ENCODE results near the gene CDC42EP4.
"Not testable (repeated sequence)": the region's sequence is repeated elsewhere in the genome, so short reads cannot be mapped to it uniquely, and the experiment has no call there.

CDC42EP4 gene

DNA sequence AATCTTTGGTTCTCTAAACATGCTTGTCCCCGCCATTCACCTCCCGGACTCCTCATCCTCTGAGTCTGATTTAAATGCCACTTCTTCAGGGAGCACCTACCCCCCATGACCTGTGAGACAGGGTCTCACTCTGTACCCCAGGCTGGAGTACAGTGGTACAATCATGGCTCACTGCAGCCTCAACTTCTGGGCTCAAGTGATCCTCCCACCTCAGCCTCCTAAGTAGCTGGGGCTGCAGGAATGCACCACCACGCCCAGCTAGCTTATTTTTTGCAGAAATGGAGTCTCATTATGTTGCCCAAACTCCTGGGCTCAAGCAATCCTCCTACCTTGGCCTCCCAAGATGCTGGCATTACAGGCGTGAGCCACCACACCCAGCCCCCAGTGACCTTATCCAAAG lies 37.3 kb downstream of the CDC42EP4 start:
- DNase-seq, result no peak

DNA sequence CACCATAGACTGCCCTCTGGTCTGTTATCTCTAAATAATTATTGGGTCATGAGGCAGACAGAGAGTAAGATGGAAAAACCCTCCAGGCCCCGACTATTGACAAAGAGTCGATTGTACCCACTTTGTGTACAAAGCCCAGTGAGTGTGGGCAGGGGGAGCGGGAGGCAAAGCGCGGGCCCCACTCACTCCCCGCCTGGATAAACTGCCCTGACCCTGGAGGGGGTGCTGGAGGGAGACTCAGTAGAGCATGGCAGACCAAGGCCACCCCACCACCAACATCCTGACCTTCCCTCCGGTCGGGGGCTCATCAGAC lies 38.9 kb downstream of the CDC42EP4 start:
- no peak for DNase-seq

DNA sequence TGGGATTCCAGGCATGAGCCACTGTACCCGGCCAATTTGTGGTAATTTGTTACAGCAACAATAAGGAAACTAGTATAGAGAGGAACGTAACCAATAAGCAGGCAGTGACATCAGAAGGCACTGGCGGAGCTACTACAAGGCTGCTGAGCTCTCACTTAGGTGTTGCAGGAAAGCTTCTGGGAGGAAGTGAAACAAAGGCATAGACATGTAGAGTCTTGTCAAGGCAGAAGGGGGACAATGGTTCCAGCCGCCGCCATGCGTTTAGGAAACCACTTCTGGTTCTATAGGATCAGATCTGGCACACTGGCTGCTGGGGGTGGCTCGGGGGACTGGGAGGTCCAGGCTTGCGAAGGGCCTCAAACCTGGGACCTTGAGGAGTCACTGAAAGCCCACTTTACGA lies 40.7 kb downstream of the CDC42EP4 start:
- no peak for DNase-seq

DNA sequence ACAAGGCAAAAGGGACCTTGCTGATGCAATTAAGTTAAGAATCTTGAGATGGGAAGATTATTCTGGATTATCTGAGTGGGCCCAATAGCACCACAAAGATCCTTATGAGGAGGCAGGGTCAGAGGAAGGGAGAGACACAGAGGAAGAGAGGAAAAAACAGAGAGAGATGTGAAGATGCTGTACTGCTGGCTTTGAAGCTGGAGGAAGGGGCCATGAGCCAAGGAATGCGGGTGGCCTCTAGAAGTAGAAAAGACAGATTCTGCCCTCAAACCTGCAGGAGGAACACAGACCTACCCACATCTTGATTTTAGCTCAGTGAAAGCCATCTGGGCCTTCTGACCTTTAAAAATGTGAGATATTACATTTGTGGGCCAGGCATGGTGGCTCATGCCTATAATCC lies 42.0 kb downstream of the CDC42EP4 start:
- DNase-seq, result no peak

DNA sequence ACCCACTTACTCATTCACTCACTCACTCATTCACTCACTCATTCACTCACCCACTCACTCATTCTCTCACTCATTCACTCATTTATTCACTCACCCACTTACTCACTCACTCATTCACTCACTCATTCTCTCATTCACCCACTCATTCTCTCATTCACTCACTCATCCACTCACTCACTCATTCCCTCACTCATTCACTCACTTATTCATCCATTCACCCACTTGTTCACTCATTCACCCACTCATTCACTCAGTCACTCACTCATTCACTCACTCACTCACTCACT lies 42.5 kb downstream of the CDC42EP4 start:
- no peak for DNase-seq

DNA sequence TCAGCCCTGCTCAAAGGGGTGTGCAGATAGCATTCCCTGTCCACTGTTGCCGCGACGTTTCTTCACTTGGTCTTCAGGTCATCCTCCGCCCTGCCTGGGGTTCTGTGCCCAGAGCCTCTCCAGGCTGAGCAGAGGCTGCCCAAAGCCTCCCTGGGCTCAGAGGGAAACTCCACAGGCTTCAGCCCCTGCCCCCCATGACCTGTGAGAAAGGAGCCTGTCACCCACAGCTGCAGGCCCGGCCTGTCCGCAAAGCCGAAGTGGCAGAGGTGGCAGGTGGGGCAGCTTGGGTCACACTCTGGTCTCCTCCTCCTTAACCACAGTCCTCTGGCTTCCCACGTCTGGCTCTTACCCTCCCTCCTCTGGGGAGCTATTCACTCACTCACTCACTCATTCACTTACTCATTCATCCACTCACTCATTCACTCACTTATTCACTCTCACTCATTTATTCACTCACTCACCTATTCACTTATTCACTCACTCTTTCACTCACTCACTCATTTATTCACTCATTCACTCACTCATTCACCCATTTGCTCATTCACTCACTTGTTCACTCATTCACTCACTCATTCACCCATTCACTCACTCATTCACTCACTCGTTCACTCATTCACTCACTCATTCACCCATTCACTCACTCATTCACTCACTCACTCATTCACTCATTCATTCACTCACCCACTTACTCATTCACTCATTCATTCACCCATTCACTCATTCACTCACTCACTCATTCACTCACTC lies 43.0 kb downstream of the CDC42EP4 start:
- no peak for DNase-seq

DNA sequence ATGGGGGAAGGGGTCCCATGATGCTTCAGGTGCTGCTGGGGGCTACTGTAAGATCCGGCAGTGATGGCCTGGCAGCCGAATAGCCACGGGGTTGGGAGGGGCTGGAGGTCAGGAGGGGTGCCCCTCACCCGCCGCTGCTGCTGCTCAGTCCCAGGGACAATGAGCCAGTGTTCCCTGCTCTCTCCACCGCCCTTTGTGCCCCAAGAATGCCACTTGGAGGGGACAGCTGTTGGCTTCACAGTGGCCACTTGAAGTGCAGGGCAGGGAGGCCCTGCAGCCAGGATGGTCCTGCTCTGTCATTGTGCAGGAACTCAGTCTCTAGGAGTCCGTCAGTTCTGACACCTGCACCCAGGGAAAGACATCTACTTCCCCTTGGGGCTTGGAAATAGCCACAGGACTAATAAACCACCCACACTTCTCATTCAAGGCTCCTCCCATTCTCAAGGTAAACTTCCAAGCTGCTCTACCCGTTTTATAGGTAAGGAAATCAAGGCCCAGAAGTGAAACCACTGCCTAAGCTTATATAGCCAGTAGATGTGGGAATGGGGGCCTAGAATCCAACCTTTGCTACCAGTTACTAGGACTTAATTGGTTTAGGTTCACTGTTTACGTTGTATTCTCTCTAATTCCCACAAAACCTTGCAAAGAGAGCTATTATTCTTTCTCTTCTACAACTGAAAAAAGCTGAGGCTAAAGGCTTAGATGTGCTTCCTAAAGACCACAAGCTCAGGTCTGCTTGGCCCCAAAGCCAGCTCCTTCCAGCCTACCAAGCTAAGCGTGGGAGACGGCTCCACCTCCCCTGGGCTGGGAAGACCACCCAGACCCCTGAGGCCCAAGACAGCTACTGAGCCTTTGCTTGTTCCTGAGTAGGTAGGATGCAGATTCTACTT lies 43.9 kb downstream of the CDC42EP4 start:
- DNase-seq, result no peak

DNA sequence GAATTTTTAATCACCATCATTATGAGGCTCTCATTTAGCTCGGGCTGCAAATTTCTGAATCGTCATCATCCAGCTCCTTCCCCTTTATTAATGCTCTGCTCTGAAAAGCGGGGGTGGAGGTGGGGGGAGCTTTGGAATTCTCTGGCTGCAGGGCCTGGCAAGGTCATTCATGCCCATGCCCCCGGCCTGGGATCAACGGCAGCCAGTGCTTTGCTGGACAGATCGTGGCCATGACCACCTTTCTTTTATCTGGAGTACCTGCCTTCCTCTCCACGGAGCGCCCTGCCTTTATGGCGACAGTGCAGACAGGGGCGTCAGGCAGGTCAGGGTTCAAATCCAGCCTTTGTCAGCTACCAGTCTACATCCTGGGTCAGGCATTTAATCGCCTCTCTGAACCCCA lies 45.0 kb downstream of the CDC42EP4 start:
- no peak for DNase-seq

DNA sequence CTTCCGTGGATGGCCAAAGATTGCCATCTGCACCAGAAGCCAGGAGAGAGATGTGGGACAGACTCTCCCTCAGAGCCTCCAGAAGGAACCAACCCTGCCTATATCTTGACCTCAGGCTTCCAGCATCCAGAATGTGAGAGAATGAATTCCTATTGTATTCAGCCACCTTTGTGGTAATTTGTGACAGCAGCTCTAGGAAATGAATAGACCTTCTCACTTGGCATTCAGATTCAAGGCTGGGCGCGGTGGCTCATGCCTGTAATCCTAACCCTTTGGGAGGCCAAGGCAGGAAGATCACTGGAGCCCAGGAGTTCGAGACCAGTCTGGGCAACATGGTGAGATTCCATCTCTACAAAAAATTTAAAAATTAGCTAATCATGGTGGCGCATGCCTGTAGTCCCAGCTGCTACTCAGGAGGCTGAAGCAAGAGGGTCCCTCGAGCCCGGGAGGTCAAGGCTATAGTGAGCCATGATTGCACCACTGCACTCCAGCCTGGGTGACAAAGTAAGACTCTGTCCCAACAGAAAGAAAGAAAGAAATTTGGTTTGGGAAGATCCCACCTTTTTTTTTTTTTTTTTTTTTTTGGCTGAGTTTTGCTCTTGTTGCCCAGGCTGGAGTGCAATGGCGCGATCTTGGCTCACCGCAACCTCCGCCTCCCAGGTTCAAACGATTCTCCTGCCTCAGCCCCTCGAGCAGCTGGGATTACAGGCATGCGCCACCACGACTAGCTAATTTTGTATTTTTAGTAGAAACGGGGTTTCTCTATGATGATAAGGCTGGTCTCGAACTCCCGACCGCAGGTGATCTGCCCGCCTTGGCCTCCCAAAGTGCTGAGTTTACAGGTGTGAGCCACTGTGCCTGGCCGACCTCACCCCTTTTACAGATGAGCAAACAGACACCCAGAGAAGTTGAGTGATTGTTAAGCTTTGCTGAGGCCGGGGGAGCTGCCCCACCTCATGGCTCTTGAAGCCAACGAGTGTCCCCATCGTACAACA lies 45.9 kb downstream of the CDC42EP4 start:
- no peak for DNase-seq

DNA sequence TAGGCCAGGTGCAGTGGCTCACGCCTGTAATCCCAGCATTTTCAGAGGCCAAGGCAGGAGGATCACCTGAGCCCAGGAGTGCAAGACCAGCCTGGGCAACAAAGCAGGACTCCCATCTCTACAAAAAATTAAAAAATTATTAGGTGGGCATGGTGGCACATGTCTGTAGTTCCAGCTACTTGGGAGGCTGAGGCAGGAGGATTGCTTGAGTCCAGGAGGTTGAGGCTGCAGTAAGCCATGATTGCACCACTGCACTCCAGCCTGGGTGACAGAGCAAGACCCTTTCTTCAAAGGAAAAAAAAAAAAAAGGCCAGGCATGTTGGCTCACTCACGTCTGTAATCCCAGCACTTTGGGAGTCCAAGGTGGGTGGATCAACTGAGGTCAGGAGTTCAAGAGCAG lies 47.4 kb downstream of the CDC42EP4 start:
- not testable (repeated sequence) for DNase-seq

DNA sequence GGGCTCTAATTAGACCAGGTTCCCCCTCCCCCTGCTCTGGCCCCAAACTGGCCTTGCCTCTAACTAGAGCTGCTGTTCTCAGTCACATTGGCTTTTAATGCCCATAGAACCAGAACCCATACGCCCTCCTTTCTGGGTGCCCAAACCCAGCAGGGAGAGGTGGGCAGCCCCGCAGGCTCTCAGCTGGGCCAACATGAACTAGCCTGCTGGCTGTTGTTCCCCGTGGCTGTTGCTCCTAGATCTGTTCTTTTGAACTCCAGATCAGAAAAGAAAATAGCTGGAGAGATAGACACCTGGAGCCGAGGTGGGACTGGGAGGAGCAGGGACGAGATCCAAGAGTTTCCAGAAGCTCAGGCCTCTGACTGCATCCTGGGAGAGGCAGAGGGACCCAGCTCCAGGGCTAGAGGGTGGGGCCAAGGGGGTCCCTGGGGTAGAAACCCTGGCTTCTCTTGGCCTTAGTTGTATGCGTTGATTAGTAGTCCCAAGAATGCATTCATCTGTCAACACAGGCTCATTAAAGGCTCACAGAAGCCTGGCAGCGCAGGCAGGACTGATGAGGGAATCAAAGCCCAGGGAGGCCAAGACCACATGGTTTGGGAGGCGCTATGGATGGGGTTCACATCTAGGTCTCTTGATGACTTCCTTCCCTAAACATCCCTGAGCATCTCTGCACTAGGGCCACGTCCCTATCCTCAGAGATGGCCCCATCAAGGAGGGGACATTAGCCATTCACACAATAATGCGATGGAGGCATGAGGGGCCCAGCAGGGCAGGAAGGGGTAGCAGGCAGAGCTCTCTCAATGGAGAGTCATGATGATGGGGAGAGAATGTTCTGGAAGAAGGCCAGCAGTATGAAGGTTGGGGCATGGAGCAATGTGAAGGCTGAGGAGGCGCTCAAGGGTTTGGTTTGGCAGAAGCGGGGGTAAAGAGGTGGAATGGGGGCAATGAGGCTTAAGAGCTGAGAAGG lies 48.8 kb downstream of the CDC42EP4 start:
- DNase-seq, result peak; percentile 39

DNA sequence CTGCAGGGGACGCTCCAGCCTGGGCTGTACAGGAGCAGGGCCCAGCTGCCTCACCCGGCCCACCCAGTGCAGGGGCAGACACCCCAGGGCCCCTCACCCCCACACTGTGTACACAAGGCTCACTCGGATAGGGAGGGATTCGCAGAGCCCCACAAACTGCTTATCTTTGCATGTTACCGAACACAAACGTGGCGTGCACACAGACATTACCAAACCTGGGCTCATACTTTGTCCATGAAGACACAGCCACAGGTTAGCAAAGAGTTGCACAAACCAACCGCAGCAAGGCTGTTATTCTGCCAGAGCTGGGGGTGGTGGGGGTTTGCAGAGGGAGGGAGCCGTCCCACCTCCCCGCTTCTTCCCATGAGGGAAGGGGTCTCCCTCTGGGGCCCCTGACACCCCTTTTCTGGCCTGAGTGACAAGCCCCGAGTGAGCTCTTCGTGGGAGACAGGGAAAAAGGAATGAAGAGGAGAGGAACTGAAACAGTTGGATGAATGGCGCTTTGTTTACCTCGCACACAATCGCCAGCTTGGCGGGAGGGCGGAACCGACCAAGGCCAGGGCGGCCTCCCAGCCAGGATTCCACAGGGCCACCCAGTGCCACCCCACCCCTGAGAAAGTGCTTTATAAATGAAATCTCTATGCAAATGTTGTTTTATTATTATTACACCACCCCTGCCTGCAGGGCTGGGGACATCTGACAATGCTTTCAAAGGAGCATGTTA lies 49.7 kb downstream of the CDC42EP4 start:
- no peak for DNase-seq

DNA sequence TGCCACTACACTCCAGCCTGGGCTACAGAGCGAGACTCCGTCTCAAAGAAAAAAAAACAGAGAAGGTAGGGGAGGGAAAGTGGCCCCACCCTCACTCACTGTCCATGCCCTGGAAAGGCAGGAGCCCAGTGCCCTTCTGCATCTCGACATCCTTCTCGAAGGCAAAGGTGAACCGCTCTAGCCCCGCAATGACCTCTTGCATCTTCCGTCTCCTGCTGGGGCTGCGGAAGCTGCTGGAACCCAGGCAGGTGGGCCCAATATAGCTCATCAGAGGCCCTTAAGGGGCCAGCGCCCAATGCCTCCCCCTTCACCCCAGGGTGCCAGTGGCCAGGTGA lies 50.2 kb downstream of the CDC42EP4 start, which contains the start of gene CPSF4L:
Gene CPSF4L, minus strand, starts transcription at position 264 of the 335 bp plus-strand sequence. Its CDS starts 62 bp downstream, at position 202.
- no peak for DNase-seq

DNA sequence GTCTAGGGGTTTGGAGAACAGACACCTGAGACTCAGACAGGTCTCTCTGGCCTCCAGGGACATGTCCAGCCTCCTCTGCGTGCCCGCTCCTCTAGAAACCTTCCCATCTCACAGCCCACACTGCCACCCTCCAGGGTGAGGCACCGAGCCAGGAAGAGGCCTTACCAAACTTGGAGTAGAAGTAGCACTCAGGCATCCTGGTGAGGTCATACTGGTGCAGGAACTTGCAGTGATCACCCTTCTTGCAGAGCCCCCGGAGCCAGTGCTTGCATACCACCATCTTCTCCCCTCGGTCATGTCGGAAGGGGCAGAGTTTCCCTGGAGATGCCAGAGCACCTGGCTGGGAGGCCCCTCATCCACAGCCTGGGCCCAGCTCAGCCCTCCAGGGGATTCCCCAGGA lies 54.3 kb downstream of the CDC42EP4 start:
- DNase-seq, result no peak

DNA sequence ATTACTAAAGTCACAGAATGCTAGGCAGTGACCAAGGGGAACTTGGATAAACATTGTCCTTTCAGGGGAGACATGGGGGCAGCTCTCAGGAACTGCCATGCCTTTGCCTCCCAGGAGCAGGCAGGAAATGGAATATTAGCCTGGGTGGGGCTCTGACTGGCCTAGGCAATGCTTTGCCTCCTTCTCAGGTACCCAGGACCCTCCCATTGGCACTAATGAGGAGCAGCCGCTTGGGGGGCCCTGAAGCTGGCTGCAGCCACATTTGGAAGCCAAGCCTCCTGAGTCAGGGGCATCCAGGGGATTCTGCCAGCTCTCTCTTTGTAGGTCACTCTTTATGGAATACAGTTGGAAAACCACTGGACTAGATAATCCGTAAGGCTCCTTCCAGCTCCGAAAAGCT lies 55.6 kb downstream of the CDC42EP4 start:
- no peak for DNase-seq

DNA sequence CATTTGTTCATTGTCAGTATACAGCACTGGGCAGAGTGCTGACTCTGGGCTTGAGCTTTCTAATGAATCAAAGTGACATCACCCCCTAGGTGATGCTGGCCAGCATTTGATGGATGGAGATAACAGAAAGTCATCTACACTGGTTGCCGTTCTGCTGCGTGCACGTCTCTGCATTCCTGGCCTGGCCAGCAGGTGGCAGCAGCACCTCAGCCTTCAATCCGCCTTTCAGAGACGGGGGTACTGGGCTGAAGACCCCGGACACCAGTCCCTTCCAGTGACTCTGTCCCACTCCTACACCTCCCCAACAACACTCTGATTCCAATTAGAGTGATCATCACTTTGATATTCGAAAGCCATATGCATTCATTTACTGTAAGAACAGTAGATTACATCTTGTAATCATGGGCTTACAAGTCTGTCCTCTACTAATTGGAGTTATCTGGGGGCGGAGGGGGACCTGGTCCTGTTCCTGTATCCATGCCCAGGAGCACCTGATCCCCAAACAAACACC lies 56.1 kb downstream of the CDC42EP4 start:
- DNase-seq, result peak; percentile 48

DNA sequence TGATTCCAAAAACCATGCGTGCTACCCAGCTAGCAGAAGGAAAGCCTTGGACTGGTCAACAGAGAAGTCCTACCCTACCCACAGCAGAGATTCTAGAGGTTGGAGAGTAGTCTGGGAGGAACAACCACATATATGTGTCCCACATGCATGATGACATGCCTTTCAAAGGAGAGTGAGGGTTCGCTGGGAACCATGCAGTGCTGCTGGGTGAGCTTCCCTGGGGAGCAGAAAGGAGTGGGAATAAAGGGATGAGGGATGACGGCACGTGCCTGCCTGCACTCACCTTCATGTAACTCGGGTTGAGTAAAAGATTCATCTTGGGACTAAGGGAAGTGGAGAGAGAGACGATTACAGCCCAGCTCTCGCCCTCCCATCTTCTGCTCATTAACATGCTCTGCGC lies 59.9 kb downstream of the CDC42EP4 start:
- DNase-seq, result no peak

DNA sequence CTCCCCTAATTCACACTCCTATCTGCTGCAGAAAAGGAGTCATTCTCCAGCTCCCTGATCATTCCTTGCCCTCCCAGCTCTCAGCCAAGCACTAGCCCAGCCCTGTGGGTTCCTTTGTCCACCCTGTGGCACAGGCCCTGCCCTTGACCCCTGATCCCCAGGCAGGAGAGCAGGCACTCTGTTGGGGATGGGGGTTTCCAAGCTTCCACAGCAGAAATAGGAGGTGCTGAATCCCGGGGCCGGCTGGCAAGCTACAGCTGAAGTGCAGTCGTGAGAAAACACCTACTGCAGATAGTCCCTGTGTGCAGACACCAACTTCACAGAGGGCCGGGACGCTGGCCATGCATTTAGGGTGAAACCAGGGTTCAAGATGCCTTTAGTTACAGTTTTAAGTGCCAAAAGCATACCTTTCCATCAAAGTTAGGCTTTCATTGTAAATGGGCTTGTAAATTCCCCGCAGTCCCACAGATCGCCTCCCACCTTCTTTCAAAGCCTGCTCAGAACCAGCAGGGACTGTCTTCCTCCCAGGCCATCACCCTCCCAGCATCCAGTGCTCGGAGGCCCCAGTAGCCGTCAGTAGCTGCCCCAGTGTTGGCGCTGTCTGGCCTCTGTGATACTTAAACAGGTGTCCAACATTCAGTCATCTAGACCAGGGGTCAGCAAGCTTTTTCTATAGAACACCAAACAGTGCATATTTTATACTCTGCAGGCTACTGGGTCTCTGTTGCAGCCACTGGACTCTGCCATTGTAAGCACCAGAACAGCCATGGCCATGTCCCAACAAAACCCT lies 60.8 kb downstream of the CDC42EP4 start:
- no peak for DNase-seq

DNA sequence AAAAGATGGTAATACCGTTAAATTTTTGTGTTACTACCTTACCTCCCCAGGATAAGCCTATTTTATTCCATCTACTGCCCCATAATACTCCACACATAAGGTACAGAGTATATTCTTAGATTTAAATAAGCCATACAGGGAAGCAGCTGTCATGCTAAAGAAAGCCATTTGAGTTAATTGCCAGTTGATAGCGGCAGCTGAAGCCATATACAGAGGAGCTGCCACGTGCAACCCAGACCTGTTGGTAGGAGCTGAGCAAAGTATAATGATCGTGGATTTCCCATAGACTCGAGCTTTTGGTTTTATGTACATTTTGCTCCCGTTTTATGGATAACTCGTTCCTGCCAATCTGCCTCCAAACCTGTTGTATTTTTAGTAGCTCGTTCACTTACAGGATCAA lies 62.1 kb downstream of the CDC42EP4 start:
- peak; percentile 20 for DNase-seq

DNA sequence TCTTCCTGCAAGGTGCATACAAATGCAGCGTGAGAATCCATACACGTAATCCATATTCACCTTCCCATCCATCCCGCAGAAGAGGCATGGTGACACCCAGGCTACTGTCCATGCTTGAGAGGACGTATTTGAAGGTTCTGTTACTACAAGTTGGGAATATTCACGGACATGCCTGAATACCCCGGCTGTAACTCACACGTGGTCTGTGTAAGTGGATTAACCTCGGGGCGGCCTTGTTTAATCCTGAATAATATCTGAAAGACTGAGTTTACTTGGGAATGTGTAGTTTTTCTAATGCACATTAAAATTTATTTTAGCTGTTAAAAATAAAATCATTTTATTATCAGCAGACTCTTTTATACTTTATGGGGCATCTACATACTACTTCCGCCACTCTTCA lies 63.3 kb downstream of the CDC42EP4 start:
- DNase-seq, result no peak

Data from NCI-H2171 treated with DMSO at 0.1 percent for 48 hours (cell line).